ENCODE results near the gene ECEL1.

DNA sequence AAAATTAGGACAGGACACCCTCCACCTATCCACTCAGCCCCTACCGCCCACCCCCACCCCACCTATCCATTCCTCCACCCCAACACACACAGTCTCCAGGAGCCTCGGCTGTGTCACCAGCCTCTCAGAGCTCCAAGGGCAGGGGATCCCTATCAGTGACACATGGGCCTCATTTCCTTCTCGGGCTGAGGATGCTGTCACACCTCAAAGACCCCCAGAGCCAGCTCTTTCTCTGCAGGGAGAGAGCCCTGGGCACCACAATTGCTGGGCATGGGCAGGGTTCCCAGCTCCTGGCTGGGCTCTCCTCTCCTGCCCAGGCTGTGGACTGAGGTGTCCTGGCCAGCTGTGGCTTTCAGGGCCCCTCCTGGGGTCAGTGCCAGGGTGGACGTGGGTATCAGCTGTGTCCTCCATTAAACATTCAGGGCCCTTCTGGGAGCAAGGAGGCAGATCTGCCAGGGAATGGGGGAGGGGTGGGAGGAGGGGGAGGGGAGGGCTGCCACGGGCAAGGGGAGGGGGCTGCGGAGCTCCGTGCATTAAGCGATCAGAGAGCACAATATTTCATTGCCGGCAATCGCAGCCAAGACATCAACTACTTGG lies 14.3 kb upstream of the ECEL1 start:
- TF ChIP-seq, protein P1, sequence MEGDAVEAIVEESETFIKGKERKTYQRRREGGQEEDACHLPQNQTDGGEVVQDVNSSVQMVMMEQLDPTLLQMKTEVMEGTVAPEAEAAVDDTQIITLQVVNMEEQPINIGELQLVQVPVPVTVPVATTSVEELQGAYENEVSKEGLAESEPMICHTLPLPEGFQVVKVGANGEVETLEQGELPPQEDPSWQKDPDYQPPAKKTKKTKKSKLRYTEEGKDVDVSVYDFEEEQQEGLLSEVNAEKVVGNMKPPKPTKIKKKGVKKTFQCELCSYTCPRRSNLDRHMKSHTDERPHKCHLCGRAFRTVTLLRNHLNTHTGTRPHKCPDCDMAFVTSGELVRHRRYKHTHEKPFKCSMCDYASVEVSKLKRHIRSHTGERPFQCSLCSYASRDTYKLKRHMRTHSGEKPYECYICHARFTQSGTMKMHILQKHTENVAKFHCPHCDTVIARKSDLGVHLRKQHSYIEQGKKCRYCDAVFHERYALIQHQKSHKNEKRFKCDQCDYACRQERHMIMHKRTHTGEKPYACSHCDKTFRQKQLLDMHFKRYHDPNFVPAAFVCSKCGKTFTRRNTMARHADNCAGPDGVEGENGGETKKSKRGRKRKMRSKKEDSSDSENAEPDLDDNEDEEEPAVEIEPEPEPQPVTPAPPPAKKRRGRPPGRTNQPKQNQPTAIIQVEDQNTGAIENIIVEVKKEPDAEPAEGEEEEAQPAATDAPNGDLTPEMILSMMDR (conservative IDR thresholded peaks at IDR 0.05), result no peak
- TF ChIP-seq ZFX (IDR thresholded peaks at IDR 0.05), result no peak
